HEK293 (cell line): ENCODE measurements around the gene RBM4.

Experiments used
- CTCF ChIA-PET: fragments of 350-600 bp; formaldehyde crosslinking; extraction: SDS; loops from one replicate; lab custom pipeline; 2021; ENCODE audit warnings: antibody characterized with exemption; lab: Yijun Ruan, JAX
- POLR2A ChIA-PET: fragments of 300-600 bp; formaldehyde crosslinking; extraction: SDS; loops from one replicate; lab custom pipeline; 2020; ENCODE audit warnings: antibody characterized with exemption, inconsistent platforms; lab: Yijun Ruan, JAX
- H3K27ac ChIP-seq: fragments of 200-500 bp; sonication (Bioruptor generic); 2 replicates; pipeline ENCODE4 v1.5.1; 2014; ENCODE audit warnings: low read depth, low read length, control low read depth, inconsistent platforms; ENCODE audit errors: extremely low read depth
- H3K36me3 ChIP-seq, 2 experiments: fragments of 200-500 bp in 1 of 2; sonication (Bioruptor generic) in 1 of 2; 1 replicate in 1 of 2; 2 replicates in 1 of 2; pipeline ENCODE4 v1.5.1; 2014 to 2017; ENCODE audit warnings: inconsistent platforms in 2 of 2, low read length in 2 of 2; ENCODE audit not compliant: control insufficient read depth in 2 of 2, insufficient read depth in 1 of 2
- H3K4me1 ChIP-seq: fragments of 200-500 bp; sonication (Bioruptor generic); 2 replicates; pipeline ENCODE4 v1.5.1; 2014; ENCODE audit warnings: mild to moderate bottlenecking, low read length, inconsistent platforms; ENCODE audit not compliant: control insufficient read depth, insufficient read depth
- H3K4me3 ChIP-seq: 2 replicates; pipeline ENCODE4 v1.5.1; 2011; ENCODE audit warnings: low read depth, mild to moderate bottlenecking, control low read depth, low read length, moderate library complexity
- H3K9me3 ChIP-seq: fragments of 200-500 bp; sonication (Bioruptor generic); 2 replicates; pipeline ENCODE4 v1.5.1; 2014; ENCODE audit warnings: low read depth, low read length, inconsistent platforms; ENCODE audit not compliant: control insufficient read depth, insufficient read depth
- BCL11A ChIP-seq: fragments of 450-650 bp; formaldehyde crosslinking; IDR thresholded peaks from 2 replicates; pipeline ENCODE4 v1.5.1; 2016; ENCODE audit warnings: low read depth, missing biosample characterization, missing genetic modification characterization
- KLF9 ChIP-seq: fragments of 450-650 bp; formaldehyde crosslinking; IDR thresholded peaks from 2 replicates; pipeline ENCODE4 v1.5.1; 2016; ENCODE audit warnings: missing biosample characterization, missing genetic modification characterization, low read depth
- MYNN ChIP-seq: fragments of 450-650 bp; formaldehyde crosslinking; IDR thresholded peaks from 2 replicates; pipeline ENCODE4 v1.5.1; 2016; ENCODE audit warnings: missing biosample characterization, missing genetic modification characterization, borderline replicate concordance
- PRDM10 ChIP-seq: fragments of 450-650 bp; formaldehyde crosslinking; IDR thresholded peaks from 2 replicates; pipeline ENCODE4 v1.5.1; 2016; ENCODE audit warnings: missing biosample characterization, missing genetic modification characterization
- SP2 ChIP-seq: fragments of 450-650 bp; formaldehyde crosslinking; IDR thresholded peaks from 2 replicates; pipeline ENCODE4 v1.5.1; 2016; ENCODE audit warnings: missing biosample characterization, missing genetic modification characterization
- WT1 ChIP-seq: fragments of 450-650 bp; formaldehyde crosslinking; IDR thresholded peaks from 2 replicates; pipeline ENCODE4 v1.5.1; 2016; ENCODE audit warnings: missing biosample characterization, missing genetic modification characterization
- ZBTB11 ChIP-seq: fragments of 450-650 bp; formaldehyde crosslinking; conservative IDR thresholded peaks from 2 replicates; pipeline ENCODE4 v1.5.1; 2016; ENCODE audit warnings: low read depth, missing biosample characterization, missing genetic modification characterization
- ZBTB44 ChIP-seq: fragments of 450-650 bp; IDR thresholded peaks from 2 replicates; pipeline ENCODE4 v1.5.1; 2018; ENCODE audit warnings: missing biosample characterization, mild to moderate bottlenecking, missing genetic modification characterization
- ZFP37 ChIP-seq: fragments of 450-650 bp; formaldehyde crosslinking; IDR thresholded peaks from 2 replicates; pipeline ENCODE4 v1.5.1; 2016; ENCODE audit warnings: missing biosample characterization, missing genetic modification characterization
- ZFP41 ChIP-seq: fragments of 450-650 bp; formaldehyde crosslinking; IDR thresholded peaks from 2 replicates; pipeline ENCODE4 v1.5.1; 2016; ENCODE audit warnings: missing biosample characterization, missing genetic modification characterization, borderline replicate concordance
- ZNF169 ChIP-seq: fragments of 450-650 bp; formaldehyde crosslinking; IDR thresholded peaks from 2 replicates; pipeline ENCODE4 v1.5.1; 2016; ENCODE audit warnings: missing biosample characterization, missing genetic modification characterization
- ZNF311 ChIP-seq: fragments of 450-650 bp; formaldehyde crosslinking; IDR thresholded peaks from 2 replicates; pipeline ENCODE4 v1.5.1; 2017; ENCODE audit warnings: missing biosample characterization, missing genetic modification characterization, borderline replicate concordance
- ZNF664 ChIP-seq: fragments of 450-650 bp; formaldehyde crosslinking; IDR thresholded peaks from 2 replicates; pipeline ENCODE4 v1.5.1; 2016; ENCODE audit warnings: missing biosample characterization, missing genetic modification characterization
- ZNF701 ChIP-seq: fragments of 450-650 bp; formaldehyde crosslinking; IDR thresholded peaks from 2 replicates; pipeline ENCODE4 v1.5.1; 2016; ENCODE audit warnings: missing biosample characterization, missing genetic modification characterization
- ZNF777 ChIP-seq: fragments of 450-650 bp; formaldehyde crosslinking; IDR thresholded peaks from 2 replicates; pipeline ENCODE4 v1.5.1; 2017; ENCODE audit warnings: missing biosample characterization, missing genetic modification characterization, borderline replicate concordance
- ZSCAN18 ChIP-seq: fragments of 450-650 bp; formaldehyde crosslinking; IDR thresholded peaks from 2 replicates; pipeline ENCODE4 v1.5.1; 2016; ENCODE audit warnings: missing biosample characterization, missing genetic modification characterization
- ZSCAN4 ChIP-seq: fragments of 450-650 bp; formaldehyde crosslinking; IDR thresholded peaks from 2 replicates; pipeline ENCODE4 v1.5.1; 2017; ENCODE audit warnings: missing biosample characterization, missing genetic modification characterization

RBM4 gene

GRCh38 chr11:66616379-66617154, 21.9 kb upstream of the RBM4 start, which contains the start of gene RBM14 (continued):
- peak; percentile 71; the same call in 1 of the 2 replicates for TF ChIP-seq PRDM10 (tag by site-specific recombination)
- no peak for TF ChIP-seq ZNF777 (tag by site-specific recombination)
- TF ChIP-seq WT1 (tag by site-specific recombination), result no peak

- Histone ChIP-seq H3K4me1 (0 out of 2 replicates have a peak, but pooled peaks cover 3% of the 10 kb centered on the region), H3K4me3 (peak overlapping the region; percentile 75), H3K27ac (peak overlapping the region; percentile 95; the same call in 1 of the 2 replicates), H3K36me3 (peaks cover 15 to 46% of the 10 kb centered on the region in 2 experiments; a peak in 2 of 3 replicates), H3K9me3 (no peaks in the 10 kb centered on the region)
- ChIA-PET CTCF (interaction anchor here (1.0 to 1.2 kb wide), 2 partner anchors 25 to 61 kb away, joined by 3 to 6 read pairs; partner anchors contain the start of genes CCDC87 and CCS), POLR2A (interaction anchor here (0.6 to 2.5 kb wide), 22 partner anchors 8 to 456 kb away, joined by 3 to 98 read pairs (median 6); partner anchors contain the start of genes CCDC87, CCS, DPP3 and RBM4)
- no peak for TF ChIP-seq ZNF311 (tag by site-specific recombination)
- no peak for TF ChIP-seq ZSCAN18
- no peak for TF ChIP-seq ZNF701 (tag by site-specific recombination)
- no peak for TF ChIP-seq ZNF169 (tag by site-specific recombination)
- TF ChIP-seq ZSCAN4, result no peak
- TF ChIP-seq PRDM10 (tag by site-specific recombination), result peak; percentile 51; the same call in 1 of the 2 replicates
- TF ChIP-seq SP2 (tag by site-specific recombination), result peak; percentile 60
- TF ChIP-seq ZBTB11, result peak; percentile 62
- no peak for TF ChIP-seq MYNN (tag by site-specific recombination)
- no peak for TF ChIP-seq ZNF664
- TF ChIP-seq ZFP37 (tag by site-specific recombination), result no peak
- no peak for TF ChIP-seq ZBTB44 (tag by site-specific recombination)
- no peak for TF ChIP-seq ZFP41 (tag by site-specific recombination)
- peak; percentile 5; the same call in 1 of the 2 replicates for TF ChIP-seq KLF9 (tag by site-specific recombination)
- TF ChIP-seq BCL11A (tag by site-specific recombination), result no peak
Observed at GRCh38 chr11:66617155-66617834, 21.2 kb upstream of the RBM4 start.
